Ramos (cell line): ENCODE results near the gene OTUD7B.
"Not testable (repeated sequence)": the region's sequence is repeated elsewhere in the genome, so short reads cannot be mapped to it uniquely, and the experiment has no call there.

ENCODE experiments used
- in situ Hi-C: fragments of 300-500 bp; cut with MboI; formaldehyde crosslinking; loops from one replicate; pipeline ENCODE4 v1.14.3; 2022; ENCODE audit warnings: low sequenced_read_pairs; ENCODE audit not compliant: unreplicated experiment

Gene OTUD7B

DNA sequence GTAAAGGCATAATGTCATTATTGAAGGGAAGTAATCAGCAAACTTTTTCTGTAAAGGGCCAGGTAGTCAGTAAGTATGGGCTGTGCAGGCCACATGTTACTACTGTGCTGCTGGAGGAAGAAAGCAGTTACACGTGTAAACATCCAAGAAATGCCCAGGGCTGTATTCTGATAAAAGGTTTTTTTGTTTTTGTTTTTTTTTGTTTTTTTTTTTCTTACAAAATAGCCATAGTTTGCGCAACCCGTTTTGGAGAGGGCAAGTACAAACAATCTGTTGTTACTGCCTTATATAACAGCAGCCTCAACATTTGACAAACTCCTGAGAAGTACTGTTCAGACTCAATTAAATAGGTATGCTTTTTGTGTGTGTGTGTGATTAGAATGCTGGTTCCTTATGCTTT lies 47.2 kb downstream of the OTUD7B start:
- in situ Hi-C loops, result loop anchor here (10.0 kb wide), 1 partner anchor 91 kb away; no protein-coding TSS in a partner anchor

DNA sequence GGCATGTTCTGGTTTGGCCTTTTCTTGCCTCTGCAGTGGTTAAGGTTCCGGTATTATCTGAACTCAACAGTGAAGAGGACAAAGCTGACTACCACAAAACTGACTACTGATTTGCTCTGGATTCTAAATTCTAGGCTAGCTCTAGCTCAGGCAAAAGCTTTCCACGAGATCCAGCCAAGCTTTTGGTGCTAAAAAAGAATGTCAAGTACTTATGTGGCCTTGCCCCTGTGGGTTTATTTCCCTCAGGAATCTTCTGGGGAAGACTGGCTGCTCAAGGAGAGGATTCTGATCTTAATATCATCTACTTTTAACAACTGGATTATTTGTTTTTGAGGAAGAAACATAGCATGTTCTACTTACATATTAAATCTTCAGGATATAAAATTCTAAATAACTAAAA lies 47.8 kb downstream of the OTUD7B start:
- in situ Hi-C loops, result loop anchor here (10.0 kb wide), 1 partner anchor 92 kb away; no protein-coding TSS in a partner anchor

DNA sequence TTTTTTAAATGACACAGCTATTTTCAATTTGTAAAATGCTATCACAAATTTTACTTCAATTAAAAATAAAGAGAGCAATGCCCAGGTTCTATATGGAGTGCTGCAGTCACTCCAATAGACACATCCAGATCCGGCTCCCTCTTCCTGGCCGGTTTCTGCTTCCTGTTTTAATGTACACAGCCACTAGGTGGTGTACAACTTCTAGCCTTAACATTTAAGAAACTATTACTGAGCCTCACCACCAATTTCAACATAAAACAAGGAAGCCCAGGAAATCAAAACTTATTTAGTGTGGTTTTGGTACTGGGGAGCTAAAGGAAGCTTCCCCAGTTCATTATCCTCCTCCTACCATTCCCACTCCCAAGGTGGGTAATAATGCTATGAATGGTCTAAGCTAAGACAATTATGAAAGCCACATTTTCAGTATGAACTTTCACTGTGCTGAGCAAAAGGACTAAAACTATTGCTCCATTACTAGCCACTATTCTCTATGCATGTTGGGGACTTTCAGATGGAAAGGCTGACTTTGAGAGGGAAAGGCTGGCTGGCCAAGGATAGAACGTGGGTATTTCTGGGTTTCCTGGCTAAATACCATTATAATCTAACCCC lies 48.4 kb downstream of the OTUD7B start:
- in situ Hi-C loops, result loop anchor here (10.0 kb wide), 1 partner anchor 93 kb away; no protein-coding TSS in a partner anchor

DNA sequence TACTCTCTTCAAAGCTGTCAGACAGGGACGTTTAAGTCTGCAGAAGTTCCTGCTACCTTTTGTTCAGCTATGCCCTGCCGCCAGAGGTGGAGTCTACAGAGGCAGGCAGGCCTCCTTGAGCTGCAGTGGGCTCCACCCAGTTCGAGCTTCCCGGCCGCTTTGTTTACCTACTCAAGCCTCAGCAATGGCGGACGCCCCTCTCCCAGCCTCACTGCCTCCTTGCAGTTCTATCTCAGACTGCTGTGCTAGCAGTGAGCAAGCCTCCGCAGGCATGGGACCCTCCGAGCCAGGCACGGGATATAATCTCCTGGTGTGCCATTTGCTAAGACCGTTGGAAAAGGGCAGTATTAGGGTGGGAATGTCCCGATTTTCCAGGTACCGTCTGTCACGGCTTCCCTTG lies 53.0 kb downstream of the OTUD7B start:
- in situ Hi-C loops, result not testable (repeated sequence)

DNA sequence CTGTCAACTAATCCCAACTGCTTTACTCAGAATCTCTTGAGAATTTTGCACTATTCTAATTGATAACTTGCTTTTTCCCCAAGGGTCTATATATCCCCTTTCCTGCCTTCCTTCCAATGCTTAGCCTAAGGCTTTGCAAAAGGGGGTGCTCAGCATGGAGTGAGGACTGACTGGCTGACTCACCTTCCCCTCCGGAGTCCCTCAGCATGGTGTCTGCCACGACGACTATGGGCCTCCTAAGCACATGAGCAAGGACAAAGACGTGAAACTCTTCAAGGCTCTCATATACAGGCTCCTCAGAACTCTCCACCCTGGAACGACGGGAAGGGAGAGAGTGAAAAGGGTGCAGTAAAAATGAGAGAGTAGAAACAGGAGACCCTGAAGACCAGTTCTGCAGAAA lies 60.6 kb downstream of the OTUD7B start:
- in situ Hi-C loops, result no loop called here

DNA sequence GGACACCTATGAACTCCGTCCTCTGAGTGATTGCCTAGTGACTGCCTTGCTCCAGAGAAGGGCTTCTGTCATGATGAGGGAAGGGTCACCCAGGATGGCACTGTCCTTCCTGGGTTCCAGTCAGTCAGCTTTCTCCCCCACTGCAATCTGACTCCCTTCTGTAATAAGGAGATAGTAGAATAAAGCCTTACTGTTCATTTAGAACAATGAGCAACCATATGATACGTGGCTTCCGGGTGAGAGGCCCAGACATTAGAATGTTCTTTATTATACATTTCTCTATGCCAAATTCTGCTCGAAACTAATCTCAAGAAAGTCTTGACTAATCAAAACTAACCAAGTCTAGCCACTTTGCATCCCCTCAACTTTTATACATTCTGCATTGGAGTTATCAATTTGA lies 65.3 kb downstream of the OTUD7B start:
- in situ Hi-C loops, result no loop called here

DNA sequence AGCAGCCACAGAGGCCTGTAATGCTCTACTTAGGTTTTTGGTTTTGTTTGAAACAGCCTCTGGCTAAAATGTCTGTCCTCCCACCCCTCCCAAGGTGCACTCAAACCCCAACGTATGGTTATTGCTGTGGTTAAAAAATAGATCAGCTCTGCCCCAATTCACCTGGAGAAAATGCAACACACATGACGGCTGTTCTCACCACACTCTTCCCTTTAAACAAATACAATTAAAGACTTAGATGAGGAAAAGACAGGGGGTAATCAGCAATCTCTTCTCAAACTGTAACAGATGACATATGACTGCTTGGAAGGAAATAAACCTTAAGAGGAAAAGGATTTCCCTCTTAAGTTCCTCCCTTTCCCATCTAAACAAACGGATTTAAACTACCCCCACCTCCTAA lies 67.6 kb downstream of the OTUD7B start:
- in situ Hi-C loops, result no loop called here

DNA sequence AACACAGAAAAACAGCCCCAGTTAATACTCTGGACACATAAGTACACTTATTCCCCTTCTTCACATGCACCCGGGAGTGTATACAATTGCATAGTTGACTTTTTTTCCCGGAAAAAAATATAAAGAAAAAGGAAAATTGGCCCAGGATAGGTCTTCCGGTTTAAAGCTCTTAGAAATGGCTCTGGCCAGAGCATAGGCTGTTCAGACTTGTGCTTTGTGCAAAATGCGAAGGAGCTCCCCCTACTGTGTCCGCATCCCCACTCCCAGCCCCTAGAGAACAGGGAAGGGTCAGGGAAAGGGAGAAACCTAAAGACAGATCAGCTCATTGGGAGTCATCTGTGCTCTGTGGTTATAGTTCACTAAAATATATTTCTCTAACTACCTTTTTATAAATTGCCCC lies 68.3 kb downstream of the OTUD7B start:
- in situ Hi-C loops, result no loop called here

DNA sequence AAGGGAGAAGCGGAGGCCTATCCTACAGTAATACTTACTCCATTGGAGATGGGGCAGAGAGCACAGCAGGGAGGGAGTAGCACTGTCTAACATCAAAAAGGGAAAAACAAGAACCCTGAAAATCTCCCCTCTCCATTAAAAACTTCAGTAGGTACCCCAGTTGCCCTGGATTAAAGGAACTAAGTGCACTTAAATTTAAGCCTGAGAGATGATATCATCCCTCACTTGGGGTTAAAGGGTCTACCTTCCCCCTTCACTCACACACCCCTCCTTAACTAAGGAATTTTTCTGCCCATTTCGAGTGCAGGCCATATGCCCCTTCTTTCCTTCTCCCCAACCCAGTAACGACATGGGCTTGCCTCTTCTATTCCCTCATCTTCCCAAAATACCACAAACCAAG lies 70.1 kb downstream of the OTUD7B start:
- in situ Hi-C loops, result no loop called here

DNA sequence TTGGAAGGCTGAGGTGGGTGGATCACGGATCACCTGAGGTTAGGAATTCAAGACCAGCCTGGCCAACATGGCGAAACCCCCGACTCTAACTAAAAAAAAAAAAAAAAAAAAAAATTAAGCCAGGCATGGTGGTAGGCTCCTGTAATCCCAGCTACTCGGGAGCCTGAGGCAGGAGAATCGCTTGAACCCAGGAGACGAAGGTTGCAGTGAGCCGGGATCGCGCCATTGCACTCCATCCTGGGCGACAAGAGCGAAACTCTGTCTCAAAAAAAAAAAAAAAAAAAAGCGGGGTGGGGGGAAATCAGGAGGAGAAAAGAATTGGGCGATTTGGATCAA lies 71.9 kb downstream of the OTUD7B start:
- in situ Hi-C loops, result not testable (repeated sequence)

DNA sequence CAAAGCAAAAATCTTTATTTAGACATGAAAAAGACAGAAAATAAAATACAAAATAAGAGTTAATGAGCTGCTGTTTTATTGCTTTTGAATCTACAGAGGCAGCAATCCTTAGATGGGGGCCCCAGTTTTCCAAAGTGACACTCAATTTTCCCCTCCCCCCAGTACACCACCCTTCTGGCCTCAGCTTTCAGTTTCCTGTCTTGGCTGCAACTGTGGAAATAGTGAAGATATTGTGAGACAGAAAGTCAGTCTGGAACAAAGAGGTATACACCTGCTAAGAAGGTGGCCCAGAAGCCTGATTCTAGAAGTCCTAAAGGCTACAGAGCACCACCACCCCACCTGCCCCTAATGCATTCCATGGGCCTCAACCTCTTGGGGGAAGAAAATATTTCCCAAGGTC lies 72.8 kb downstream of the OTUD7B start:
- in situ Hi-C loops, result no loop called here

DNA sequence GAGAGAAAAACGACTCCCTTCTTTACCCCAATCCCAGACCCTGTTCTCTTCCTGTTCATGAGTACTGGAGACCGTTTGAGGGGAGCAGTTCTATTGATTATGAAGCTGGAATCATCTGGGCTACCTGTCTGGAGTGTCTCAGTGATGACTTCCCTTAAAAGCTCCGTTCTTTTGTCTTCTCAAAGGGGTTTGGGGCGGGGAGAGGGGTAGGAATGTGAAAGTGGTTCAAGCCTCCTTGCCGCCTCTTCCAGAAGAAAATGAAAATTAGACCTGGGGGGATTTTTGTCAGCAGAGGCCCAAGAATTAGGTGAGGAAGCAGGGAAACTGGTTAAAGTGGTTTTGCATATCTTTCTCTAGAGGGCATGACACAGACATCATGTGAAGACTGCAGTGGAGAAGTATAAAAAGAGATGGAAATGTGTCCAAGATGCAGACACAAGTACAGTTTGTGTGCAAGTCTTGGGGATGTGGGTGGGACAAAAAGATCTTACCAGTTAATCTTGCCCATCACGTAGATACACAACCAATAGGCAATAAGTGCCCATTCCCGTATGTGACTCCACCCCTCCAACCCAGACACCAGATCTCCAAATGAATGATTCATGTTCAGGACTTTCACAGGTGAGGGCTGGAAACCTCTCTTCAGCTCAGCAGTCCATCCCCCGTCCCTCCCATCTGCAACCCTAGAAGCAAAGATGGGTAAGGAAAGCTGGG lies 73.4 kb downstream of the OTUD7B start:
- in situ Hi-C loops, result no loop called here

DNA sequence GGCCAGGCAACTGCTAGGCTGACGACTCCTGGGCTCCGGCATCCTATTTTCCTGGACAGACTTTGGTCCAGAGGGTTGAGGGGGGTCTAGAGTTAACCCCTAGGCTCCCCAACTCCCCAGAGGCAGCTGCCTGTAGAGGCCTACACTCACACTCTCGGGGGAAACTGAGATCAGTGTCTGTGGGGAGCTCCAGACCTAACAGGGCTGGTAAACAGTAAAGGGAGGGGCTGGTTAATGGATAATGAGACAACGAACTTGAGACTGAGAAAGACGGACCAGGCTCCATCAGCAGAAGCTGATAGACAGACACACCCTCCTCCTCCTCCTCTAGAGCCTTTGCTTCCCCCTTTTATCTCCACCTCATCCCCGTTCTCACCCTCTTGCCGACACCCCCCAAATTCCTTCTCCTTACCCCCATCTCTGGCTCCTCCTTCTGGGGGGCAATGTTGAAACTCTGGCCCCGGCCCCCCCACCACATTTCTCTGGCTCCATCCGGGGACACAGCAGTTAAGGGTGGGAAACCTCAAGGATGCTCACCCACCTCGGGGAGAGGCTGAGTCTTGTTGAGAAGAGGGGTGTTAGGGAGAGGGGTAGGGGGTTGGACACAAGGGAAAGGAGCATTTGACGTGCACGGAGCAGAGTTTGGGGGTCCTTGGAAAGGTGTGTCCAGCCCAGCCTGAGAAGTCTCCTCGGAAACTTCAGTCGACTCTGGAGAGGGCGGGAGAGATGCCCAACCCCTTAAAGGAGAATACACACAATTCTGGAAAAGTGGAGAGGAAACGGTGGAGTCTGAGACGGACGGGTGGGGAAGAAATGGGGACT lies 74.1 kb downstream of the OTUD7B start, which contains the start of gene MTMR11:
Gene MTMR11, minus strand, starts transcription at position 710 of the 822 bp plus-strand sequence. Its CDS starts 232 bp downstream, at position 478.
- in situ Hi-C loops, result no loop called here

DNA sequence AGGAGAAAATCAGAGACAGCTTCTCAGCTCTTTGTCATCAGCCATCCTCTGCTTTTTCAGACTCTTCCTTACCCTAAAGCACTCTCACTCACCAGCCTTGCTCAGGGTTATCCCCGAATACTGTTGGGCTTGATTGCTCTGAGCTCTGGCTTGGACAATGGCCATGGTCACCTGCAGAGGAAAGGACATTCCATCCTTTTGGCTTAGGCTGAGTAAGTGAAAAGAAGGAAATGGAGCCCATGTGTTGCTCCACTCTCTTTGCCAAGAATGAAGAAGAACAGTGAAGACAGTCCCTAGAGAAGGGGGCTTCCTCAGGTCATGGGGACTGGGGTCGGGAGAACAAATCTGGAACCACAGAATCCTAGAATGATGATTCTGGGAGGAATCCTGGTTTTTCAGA lies 76.2 kb downstream of the OTUD7B start:
- in situ Hi-C loops, result no loop called here

DNA sequence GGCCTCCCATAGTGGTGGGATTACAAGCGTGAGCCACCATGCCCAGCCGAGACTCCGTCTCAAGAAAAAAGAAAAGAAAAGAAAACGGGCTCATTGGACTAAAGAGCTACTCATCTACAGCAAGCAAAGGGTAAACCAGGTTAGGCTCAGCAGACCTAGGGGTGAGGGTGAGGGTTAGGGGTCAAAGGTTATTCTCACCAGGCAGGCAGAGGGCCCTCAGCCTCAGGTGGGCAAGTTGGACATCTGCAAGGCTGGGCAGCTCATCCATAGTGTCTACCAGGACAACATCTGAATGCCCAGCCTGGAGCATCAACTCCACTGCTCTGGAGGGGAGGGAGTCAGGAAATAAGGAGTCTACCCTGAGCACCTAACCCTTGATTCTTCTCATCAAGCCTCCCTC lies 77.3 kb downstream of the OTUD7B start:
- in situ Hi-C loops, result no loop called here

DNA sequence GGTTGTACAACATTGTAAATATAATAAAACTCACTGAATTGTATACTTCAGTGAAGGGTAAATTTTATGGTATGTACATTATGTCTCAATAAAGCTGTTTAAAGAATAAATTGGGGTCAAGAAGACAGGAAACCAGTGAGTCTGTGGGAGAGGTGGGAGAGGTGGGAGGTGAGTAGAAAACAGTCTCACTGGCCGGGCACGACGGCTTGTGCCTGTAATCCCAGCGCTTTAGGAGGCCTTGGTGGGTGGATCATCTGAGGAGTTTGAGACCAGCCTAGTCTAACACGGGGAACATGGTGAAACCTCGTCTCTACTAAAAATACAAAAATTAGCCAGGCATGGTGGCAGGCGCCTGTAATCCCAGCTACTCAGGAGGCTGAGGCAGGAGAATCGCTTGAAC lies 78.1 kb downstream of the OTUD7B start:
- in situ Hi-C loops, result no loop called here

DNA sequence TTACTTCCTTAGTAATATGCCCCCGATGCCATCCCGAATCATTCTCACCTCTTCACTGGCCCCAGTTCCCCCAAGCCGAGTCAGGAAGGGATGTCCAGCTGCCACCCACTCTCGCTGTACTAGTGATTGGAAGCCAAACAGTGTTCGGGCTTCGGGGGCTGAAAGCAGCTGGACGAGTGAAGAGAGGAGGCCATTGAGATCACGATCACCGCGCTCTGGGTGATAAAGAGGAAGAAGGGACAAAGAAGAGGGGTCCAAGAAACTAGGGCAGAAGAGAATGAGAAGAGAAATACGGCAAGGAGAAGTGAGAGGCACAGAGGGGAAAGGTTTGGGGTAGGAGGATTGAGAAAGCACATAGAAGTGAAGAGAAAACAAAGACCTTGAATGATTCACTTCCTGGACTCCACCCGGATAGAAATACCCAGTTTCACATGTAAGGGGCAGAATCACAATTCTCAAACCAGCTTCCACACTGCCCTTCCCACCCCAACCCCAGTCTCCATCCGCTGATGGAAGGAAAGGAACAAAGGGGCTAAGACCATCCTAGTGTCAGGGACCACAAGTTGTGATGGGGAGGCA lies 79.2 kb downstream of the OTUD7B start:
- in situ Hi-C loops, result no loop called here

DNA sequence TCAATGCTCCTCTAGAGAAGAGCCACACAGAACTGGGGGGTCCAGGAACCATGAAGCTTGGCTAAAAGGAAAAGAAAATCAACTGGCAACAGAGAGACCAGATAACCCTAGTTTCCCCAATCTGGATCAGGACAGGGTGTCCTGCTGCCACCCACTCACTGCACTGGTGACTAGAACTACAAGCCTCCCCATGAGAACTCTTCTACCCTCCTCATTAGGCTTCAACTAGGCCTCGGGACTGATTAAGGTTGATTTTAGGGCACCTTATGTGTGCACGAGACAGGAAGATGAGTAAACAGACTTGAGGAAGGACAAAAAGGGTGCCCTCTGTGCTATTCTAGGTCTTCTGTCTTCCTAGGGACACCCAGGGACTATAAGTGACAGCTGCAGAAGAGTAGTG lies 80.7 kb downstream of the OTUD7B start:
- in situ Hi-C loops, result no loop called here

DNA sequence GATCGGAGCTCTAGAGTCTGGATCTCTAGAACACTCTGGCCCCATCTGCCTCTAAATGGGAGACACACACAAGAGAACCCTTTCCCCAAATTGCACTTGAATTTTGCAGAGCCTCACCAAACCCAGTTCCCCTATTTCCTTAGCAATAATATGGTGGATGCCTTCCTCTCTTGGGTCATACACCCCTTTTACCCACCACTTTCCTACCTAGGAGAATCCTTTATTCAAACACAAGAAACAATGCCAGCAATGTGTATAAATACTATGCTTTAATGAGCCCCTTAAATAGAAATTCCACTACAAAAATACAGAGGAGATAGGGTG lies 82.2 kb downstream of the OTUD7B start:
- in situ Hi-C loops, result no loop called here

DNA sequence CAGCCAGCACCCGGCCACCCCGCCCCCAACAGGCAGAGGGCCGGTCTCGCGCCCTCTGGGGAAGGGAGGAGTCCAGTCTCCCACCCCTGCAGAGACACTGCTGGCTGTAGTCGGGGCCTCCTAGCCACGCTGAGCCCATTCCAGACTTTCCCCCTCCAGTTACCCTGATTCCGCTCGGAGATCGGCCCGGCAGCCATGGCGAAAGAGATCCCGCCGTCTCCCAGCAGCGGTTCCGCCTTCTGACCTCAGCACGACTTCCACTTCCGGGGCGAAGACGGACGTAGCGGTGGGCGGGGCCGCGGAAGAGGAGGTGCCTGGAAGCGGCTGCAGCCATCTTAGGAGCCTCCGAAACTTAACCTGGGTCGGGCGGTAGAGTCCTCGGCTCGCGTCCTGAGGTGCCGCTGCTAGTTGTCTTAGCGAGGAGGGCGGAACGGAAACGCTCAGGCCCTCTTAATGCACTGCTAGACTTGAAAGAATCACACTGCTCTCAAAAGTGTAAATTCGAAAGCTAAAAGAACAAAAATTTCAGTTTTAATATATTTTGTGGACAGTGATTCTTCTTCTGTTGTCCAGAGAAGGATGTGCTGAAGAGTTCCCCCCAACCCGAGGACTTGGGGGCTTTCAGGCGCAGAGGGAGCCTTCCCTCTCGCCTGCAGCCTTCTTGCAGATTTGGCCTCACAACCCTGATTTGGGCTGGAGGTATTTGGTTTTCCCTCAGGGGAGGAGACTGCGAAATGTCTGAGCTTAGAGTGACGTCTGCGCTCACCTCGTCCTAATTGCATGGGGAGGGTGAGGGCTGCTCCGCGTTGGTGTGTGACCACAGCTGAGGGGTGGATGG lies 82.7 kb downstream of the OTUD7B start, which contains the start of gene SF3B4:
Gene SF3B4, minus strand, starts transcription at position 241 of the 838 bp plus-strand sequence. Its CDS starts 44 bp downstream, at position 197.
- in situ Hi-C loops, result no loop called here
